Small intestine (tissue), 7 donors: Measurements from ENCODE around the gene CELA1. TPM values are rescaled to one million over a fixed set of nuclear protein-coding genes. Genes with fewer than 3 reads are reported as not detected.
"Not testable (repeated sequence)": the region's sequence is repeated elsewhere in the genome, so short reads cannot be mapped to it uniquely, and the experiment has no call there.

Experiments used
- DNase-seq, 2 donors: peaks; one replicate each; pipeline versions ENCODE4 v3.0.0 to v3.0.0-alpha.2; 2013
- FAIRE-seq: peaks from 2 replicates; lab custom pipeline; 2012; peaks lifted over from hg19 to GRCh38; lab: Jason Lieb, UNC
- H3K27ac ChIP-seq, 3 donors: one replicate each; pipeline ENCODE4 v1.5.1; 2013; ENCODE audit warnings: low read length in 2 of 3, mild to moderate bottlenecking in 2 of 3, control low read depth in 1 of 3, inconsistent platforms in 1 of 3, low read depth in 1 of 3, moderate library complexity in 1 of 3
- H3K27me3 ChIP-seq, 3 donors: one replicate each; pipeline ENCODE4 v1.6.1; 2013; ENCODE audit warnings: low read length in 3 of 3, inconsistent platforms in 1 of 3; ENCODE audit not compliant: control insufficient read depth in 3 of 3, insufficient read depth in 3 of 3
- H3K36me3 ChIP-seq, 3 donors: one replicate each; pipeline ENCODE4 v1.6.1; 2013; ENCODE audit warnings: low read length in 3 of 3, inconsistent platforms in 1 of 3, low read depth in 1 of 3, mild to moderate bottlenecking in 1 of 3, moderate library complexity in 1 of 3; ENCODE audit not compliant: control insufficient read depth in 3 of 3, insufficient read depth in 2 of 3
- H3K4me1 ChIP-seq, 3 donors: one replicate each; pipeline ENCODE4 v1.6.1; 2013; ENCODE audit warnings: low read length in 2 of 3, inconsistent platforms in 1 of 3, low read depth in 1 of 3, mild to moderate bottlenecking in 1 of 3, moderate library complexity in 1 of 3; ENCODE audit not compliant: control insufficient read depth in 3 of 3, insufficient read depth in 2 of 3
- H3K4me3 ChIP-seq, 3 donors: one replicate each; pipeline ENCODE4 v1.5.1; 2013; ENCODE audit warnings: low read length in 3 of 3, control low read depth in 1 of 3, inconsistent platforms in 1 of 3, low read depth in 1 of 3, mild to moderate bottlenecking in 1 of 3, moderate library complexity in 1 of 3
- H3K9me3 ChIP-seq, 2 donors: one replicate each; pipeline ENCODE4 v1.6.1; 2013; ENCODE audit warnings: low read depth in 1 of 2, low read length in 1 of 2; ENCODE audit not compliant: control insufficient read depth in 2 of 2, insufficient read depth in 1 of 2
- WGBS, 3 donors: extraction: QIAGEN DNeasy Blood & Tissue Kit; methylation state at CpG; one replicate each; pipeline ENCODE4 v1.1.7; 2013; 5-methylcytosine and 5-hydroxymethylcytosine counted together
- polyA plus RNA-seq, 4 donors: library from polyadenylated mRNA; stranded (reverse) in 3 of 4; unstranded in 1 of 4; fragments of 200-250 nt in 3 of 4; fragments of 120-200 nt in 1 of 4; gene quantifications; one replicate each; pipeline versions ENCODE4 v1.2.1 to v1.2.3, GENCODE V29; 2013
- donor health status: healthy with polysubstance abuse.
- donor health status: control.
- donor health status: control.
- donor health status: Bipolar disorder and iron deficiency.
- donor health status: healthy.

The CELA1 gene
- polyA plus RNA-seq, 4 donors = 0.09 TPM; not detected in 3

DNA sequence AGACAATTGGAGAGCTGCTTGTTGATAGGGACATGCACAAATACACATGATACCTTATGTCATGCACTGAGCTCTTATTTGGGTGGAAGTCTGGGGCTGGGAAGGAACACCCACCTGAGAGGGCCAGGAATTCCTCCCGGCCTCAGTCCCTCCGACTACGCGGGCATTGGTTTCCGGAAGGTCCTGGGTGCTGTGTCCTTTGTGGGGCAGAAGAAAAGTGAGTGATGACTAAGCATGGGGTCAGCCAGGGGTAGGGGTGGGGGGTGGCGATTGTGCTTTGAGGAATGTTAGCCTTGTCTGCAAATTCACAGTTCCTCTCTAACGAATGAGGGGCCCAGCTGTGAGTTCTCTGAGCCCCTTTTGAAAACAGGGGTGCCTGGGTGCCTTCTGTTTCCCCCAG lies 798 bp downstream of the CELA1 start:
- no peak for FAIRE-seq
- H3K4me3 ChIP-seq = no peak overlapping the region
- H3K4me1 ChIP-seq = peaks cover 0 to 2% (median 0%) of the 10 kb centered on the region in 3 donors
- no peak for DNase-seq
- no peaks in the 10 kb centered on the region for H3K27me3 ChIP-seq
- no peaks in the 10 kb centered on the region for H3K36me3 ChIP-seq
- H3K9me3 ChIP-seq = no peaks in the 10 kb centered on the region
- 77 to 86% (median 85%) methylated on average over 7 of the region's 7 CpGs for WGBS, 3 donors
- H3K27ac ChIP-seq = no peak overlapping the region

DNA sequence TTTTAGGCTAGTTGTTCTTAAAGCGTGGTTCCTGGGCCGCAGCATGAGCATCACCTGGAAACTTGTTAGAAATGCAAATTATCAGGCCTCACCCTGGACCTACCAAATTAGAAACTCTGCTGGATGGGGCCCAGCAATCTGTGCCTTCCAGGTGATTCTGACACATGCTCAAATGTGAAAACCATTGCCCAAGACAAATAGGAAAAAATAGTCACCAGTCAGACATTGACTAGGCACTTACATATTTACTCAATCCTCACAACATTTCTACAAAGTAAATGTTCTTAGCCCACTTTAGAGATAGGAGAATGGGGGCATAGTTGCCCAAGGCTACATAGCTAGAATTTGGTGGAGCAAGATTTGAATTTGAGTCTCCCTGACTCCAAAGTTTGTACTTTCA lies 3.3 kb downstream of the CELA1 start:
- 91 to 94% (median 94%) methylated on average over 2 of the region's 2 CpGs for WGBS, 3 donors
- no peak for FAIRE-seq
- no peaks in the 10 kb centered on the region for H3K9me3 ChIP-seq

DNA sequence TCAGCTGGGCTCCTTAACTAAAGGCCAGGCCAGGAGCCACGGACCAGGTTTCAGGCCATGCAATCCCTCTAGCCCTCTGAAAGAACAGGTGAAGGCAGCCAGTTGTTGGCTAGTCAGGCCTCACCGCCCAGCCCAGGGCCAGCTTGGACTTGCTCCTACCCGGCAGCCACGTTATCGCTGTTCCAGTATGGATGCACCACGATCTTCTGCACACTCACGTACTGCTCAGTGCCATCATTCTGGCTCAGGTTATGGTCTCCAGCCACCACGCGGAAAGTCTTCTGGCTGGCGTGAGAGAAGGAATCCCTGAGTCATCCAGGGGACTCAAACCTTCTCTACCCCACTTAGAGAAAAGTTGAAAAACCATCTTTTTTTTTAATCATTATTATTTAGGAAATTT lies 4.1 kb downstream of the CELA1 start:
- no peak for FAIRE-seq
- DNase-seq = no peak

More for the DNA sequence above, 3.3 kb downstream of the CELA1 start:
- no peak for DNase-seq
- Histone ChIP-seq H3K27me3 (no peaks in the 10 kb centered on the region), H3K27ac (no peak overlapping the region), H3K36me3 (no peaks in the 10 kb centered on the region), H3K4me3 (no peak overlapping the region), H3K4me1 (peaks cover 0 to 2% (median 0%) of the 10 kb centered on the region in 3 donors)

DNA sequence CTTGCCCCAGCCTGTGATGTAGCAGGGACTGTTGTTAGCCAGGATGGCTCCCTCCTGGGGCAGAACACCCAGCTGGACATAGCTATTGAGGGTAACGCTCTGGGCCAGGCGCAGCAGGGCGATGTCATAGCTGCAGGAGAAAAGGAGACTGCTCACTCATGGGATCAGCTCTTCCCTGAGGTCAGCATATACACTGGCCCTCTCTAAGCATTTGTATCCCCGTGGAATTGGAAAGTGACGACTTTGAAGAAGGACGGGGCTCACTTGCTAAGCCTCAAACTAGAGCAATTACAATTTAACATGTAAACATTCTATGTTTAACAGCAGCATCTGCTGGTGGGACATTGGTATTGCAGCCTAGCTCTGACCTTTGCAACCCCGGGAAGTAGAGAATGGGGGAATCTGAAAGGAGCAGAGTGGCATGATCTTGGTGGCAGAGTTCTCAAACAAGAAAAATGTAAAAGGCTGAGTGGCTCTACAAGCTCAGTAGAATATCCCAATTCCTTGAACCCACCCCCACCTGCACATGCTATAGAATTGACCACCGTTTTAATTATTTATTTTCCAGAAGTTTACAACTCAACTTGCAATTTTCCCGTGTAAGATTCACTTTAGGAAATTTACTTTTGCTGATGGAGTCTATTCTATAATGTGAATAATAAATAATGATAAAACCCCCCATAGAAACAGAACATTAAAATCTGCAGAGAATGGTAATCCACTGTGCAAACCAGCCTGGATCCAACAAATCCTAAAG lies 5.0 kb downstream of the CELA1 start:
- H3K36me3 ChIP-seq = no peaks in the 10 kb centered on the region
- DNase-seq = peak; percentile 85 to 90
- no peak for FAIRE-seq
- WGBS, 3 donors = 23 to 32% (median 24%) methylated on average over 9 of the region's 9 CpGs
- H3K4me3 ChIP-seq = peak overlapping the region in 2 of 3 donors; percentile 2 to 12
- H3K4me1 ChIP-seq = peaks cover 0 to 2% (median 0%) of the 10 kb centered on the region in 3 donors
- no peak overlapping the region for H3K27ac ChIP-seq
- H3K27me3 ChIP-seq = no peaks in the 10 kb centered on the region
- no peaks in the 10 kb centered on the region for H3K9me3 ChIP-seq

More for the DNA sequence above, 4.1 kb downstream of the CELA1 start:
- WGBS, 3 donors = 90 to 92% (median 91%) methylated on average over 9 to 10 of the region's 10 CpGs
- no peaks in the 10 kb centered on the region for H3K36me3 ChIP-seq
- no peaks in the 10 kb centered on the region for H3K9me3 ChIP-seq
- H3K27me3 ChIP-seq = no peaks in the 10 kb centered on the region
- H3K4me1 ChIP-seq = peaks cover 0 to 2% (median 0%) of the 10 kb centered on the region in 3 donors
- no peak overlapping the region for H3K27ac ChIP-seq
- H3K4me3 ChIP-seq = no peak overlapping the region

DNA sequence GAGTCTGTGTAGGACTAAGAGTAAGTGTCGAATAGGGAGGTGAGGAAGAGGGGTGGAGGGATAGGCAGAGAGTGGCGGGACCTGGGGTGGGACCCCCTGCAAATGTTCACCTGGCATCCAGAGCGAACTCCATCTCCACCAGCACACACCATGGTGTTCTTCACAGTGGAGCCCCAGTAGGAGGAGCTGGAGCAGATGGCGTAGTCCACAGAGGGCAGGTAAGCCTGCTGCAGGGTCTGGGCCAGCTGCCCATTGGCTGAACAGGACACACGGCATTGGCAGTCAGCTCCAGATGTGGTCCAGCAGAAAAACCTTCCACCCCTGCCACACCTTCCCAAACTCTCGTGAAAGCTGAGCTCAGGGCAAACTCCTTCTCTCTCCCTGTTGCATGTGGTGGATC lies 6.7 kb downstream of the CELA1 start:
- DNase-seq (no peak), FAIRE-seq (no peak)
- H3K27me3 ChIP-seq = no peaks in the 10 kb centered on the region
- H3K4me3 ChIP-seq = no peak overlapping the region
- no peaks in the 10 kb centered on the region for H3K9me3 ChIP-seq
- no peak overlapping the region for H3K27ac ChIP-seq
- peaks cover 0 to 2% (median 0%) of the 10 kb centered on the region in 3 donors for H3K4me1 ChIP-seq
- 82 to 89% (median 86%) methylated on average over 6 of the region's 6 CpGs for WGBS, 3 donors
- H3K36me3 ChIP-seq = no peaks in the 10 kb centered on the region

DNA sequence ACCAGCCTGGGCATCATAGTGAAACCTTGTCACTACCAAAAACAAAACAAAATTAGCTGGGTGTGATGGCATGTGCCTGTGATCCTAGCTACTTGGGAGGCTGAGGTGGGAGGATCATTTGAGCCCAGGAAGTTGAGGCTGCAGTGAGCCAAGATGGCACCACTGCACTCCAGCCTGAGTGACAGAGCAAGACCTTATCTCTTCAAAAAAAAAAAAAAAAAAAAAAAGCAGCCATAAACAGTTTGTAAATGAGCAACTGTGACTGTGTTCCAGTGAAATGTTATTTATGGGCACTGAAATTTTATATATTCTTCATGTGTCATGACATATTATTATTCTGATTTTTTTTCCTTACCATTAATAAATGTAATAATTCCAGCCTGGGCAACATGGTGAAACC lies 9.1 kb downstream of the CELA1 start:
- not testable (repeated sequence) for H3K9me3 ChIP-seq, H3K27me3 ChIP-seq, H3K36me3 ChIP-seq, H3K4me1 ChIP-seq, H3K27ac ChIP-seq, H3K4me3 ChIP-seq, FAIRE-seq, DNase-seq

DNA sequence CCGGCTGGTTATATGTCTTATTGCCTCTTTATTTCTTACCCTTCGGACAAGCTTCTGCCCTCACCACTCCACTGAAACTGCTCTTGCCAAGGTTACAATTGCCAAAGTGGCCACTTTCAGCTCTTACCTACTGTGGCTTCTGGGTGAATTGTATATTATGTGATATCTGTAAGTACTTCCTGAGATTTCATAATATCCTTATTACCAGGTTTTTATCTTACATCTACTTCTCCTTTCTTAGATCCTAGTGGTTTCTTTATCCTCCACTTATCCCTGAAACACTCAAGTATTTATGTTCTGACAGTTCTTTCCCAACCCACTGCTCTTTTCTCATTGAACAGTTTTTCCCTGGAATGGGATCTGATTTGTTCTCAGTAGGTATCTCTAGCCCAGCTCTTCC lies 10.5 kb downstream of the CELA1 start:
- no peak for FAIRE-seq
- H3K4me3 ChIP-seq = no peak overlapping the region
- no peaks in the 10 kb centered on the region for H3K36me3 ChIP-seq
- no peaks in the 10 kb centered on the region for H3K9me3 ChIP-seq
- DNase-seq = no peak
- no peaks in the 10 kb centered on the region for H3K27me3 ChIP-seq
- H3K4me1 ChIP-seq = no peaks in the 10 kb centered on the region
- H3K27ac ChIP-seq = no peak overlapping the region
- 85 to 95% (median 85%) methylated on average over 2 of the region's 2 CpGs for WGBS, 3 donors

DNA sequence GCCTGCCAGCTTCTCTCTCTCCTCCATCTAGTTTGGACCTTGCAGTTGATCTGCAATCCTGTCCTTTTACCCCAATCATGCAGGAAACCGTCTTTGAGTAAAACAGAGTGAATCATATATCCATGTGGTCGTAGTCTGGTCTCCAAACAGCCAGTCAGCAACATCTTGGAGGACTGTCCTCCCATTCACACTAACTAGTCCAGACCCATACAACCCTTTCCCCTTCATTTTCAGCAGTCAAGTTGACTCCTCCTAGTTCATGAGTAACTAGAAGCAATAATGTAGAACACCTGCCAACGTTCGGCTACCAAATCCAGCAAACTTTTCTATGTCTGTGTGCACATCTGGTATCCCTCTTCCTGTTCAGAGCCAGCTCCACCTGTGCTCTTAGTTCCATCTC lies 11.7 kb downstream of the CELA1 start:
- DNase-seq (peak in 1 of 2 donors; percentile 26), FAIRE-seq (no peak)
- 18 to 59% (median 47%) methylated on average over 4 of the region's 4 CpGs for WGBS, 3 donors
- Histone ChIP-seq H3K36me3 (no peaks in the 10 kb centered on the region), H3K4me3 (no peak overlapping the region), H3K9me3 (no peaks in the 10 kb centered on the region), H3K27ac (no peak overlapping the region), H3K27me3 (no peaks in the 10 kb centered on the region), H3K4me1 (no peaks in the 10 kb centered on the region)

DNA sequence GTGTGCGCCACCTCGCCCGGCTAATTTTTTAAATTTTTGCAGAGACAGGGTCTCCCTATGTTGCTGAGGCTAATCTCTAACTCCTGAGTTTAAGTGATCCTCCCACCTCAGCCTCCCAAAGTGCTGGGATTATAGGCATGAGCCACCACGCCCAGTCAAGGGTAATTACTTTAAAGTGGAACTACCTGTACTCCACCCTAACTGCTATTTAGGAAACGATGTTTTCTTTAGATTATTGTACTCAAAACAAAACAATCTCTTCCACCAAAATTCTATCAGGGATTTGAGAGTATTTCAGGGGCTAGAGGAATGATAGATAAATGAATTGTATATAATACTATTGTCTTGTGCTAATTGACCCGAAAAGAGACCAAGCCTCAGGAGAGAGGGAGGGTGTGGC lies 12.9 kb downstream of the CELA1 start:
- no peak for DNase-seq
- Histone ChIP-seq H3K27me3 (no peaks in the 10 kb centered on the region), H3K4me1 (no peaks in the 10 kb centered on the region), H3K27ac (no peak overlapping the region), H3K36me3 (no peaks in the 10 kb centered on the region), H3K9me3 (no peaks in the 10 kb centered on the region), H3K4me3 (no peak overlapping the region)
- no peak for FAIRE-seq
- 64 to 70% (median 68%) methylated on average over 6 of the region's 6 CpGs for WGBS, 3 donors
